ENCODE data around the gene BMP6.

DNA sequence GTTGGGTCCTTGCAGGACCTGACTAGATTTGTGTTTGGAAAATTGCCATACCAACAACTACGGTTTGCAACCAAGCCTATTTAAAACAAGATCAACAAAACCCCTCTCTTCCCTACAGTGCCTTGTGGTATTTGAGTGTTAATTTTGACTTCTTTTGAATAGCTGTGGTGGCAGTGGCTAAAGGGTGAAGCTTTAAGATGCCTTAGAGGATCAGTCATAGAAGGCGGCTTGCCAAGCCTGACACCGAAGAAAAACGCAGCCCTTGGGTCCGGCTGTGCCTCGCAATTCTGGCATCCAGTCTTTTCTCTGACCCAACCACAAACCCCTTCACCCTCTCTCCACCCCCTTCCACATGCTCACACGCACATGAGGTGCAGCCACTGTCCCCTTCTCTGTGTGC lies 32.6 kb downstream of the BMP6 start:
- TF ChIP-seq STAT1 (IDR thresholded peaks at IDR 0.05; ENCODE audit: unreplicated experiment) (no peak), EZH2 (IDR thresholded peaks at IDR 0.05; ENCODE audit: low read depth, unreplicated experiment) (no peak), EZH2phosphoT487 (IDR thresholded peaks at IDR 0.05; ENCODE audit: unreplicated experiment) (no peak), CREB1 (CRISPR knock-in tag; IDR thresholded peaks at IDR 0.05; ENCODE audit: low read depth) (no peak), ZNF331 (CRISPR knock-in tag; IDR thresholded peaks at IDR 0.05; ENCODE audit: low read depth) (no peak), JUNB (IDR thresholded peaks at IDR 0.05; ENCODE audit: unreplicated experiment) (no peak), POLR2AphosphoS5 (IDR thresholded peaks at IDR 0.05; ENCODE audit: low read depth) (no peak), NANOG (IDR thresholded peaks at IDR 0.05; ENCODE audit: borderline replicate concordance) (no peak)
- TF ChIP-seq, protein P1, sequence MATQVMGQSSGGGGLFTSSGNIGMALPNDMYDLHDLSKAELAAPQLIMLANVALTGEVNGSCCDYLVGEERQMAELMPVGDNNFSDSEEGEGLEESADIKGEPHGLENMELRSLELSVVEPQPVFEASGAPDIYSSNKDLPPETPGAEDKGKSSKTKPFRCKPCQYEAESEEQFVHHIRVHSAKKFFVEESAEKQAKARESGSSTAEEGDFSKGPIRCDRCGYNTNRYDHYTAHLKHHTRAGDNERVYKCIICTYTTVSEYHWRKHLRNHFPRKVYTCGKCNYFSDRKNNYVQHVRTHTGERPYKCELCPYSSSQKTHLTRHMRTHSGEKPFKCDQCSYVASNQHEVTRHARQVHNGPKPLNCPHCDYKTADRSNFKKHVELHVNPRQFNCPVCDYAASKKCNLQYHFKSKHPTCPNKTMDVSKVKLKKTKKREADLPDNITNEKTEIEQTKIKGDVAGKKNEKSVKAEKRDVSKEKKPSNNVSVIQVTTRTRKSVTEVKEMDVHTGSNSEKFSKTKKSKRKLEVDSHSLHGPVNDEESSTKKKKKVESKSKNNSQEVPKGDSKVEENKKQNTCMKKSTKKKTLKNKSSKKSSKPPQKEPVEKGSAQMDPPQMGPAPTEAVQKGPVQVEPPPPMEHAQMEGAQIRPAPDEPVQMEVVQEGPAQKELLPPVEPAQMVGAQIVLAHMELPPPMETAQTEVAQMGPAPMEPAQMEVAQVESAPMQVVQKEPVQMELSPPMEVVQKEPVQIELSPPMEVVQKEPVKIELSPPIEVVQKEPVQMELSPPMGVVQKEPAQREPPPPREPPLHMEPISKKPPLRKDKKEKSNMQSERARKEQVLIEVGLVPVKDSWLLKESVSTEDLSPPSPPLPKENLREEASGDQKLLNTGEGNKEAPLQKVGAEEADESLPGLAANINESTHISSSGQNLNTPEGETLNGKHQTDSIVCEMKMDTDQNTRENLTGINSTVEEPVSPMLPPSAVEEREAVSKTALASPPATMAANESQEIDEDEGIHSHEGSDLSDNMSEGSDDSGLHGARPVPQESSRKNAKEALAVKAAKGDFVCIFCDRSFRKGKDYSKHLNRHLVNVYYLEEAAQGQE (IDR thresholded peaks at IDR 0.05; ENCODE audit: unreplicated experiment), result no peak
- TF ChIP-seq, protein P2, sequence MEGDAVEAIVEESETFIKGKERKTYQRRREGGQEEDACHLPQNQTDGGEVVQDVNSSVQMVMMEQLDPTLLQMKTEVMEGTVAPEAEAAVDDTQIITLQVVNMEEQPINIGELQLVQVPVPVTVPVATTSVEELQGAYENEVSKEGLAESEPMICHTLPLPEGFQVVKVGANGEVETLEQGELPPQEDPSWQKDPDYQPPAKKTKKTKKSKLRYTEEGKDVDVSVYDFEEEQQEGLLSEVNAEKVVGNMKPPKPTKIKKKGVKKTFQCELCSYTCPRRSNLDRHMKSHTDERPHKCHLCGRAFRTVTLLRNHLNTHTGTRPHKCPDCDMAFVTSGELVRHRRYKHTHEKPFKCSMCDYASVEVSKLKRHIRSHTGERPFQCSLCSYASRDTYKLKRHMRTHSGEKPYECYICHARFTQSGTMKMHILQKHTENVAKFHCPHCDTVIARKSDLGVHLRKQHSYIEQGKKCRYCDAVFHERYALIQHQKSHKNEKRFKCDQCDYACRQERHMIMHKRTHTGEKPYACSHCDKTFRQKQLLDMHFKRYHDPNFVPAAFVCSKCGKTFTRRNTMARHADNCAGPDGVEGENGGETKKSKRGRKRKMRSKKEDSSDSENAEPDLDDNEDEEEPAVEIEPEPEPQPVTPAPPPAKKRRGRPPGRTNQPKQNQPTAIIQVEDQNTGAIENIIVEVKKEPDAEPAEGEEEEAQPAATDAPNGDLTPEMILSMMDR (conservative IDR thresholded peaks at IDR 0.05; ENCODE audit: low read depth in 2 of 2), result no peak
